ENCODE results near the gene PRKAG2.

DNA sequence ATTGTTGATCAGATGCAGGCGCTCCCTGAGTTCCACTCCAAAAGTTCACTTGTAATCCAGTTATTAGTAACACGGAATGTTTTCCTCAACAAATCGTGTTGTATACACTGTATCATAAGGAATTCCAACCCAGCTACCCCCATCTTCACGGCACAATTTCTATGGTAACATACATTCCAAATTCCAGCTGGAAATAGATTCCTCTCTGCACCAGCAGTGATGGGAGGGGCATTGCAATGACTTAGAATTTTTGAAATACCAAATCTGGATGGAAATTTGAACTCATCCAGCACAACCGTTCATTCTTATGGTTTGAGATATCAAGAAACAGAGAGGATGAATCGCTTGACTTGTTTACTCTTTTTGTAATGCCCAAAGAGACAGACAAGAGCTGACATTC, 318.3 kb downstream of the PRKAG2 start:
- TF ChIP-seq, protein P1, sequence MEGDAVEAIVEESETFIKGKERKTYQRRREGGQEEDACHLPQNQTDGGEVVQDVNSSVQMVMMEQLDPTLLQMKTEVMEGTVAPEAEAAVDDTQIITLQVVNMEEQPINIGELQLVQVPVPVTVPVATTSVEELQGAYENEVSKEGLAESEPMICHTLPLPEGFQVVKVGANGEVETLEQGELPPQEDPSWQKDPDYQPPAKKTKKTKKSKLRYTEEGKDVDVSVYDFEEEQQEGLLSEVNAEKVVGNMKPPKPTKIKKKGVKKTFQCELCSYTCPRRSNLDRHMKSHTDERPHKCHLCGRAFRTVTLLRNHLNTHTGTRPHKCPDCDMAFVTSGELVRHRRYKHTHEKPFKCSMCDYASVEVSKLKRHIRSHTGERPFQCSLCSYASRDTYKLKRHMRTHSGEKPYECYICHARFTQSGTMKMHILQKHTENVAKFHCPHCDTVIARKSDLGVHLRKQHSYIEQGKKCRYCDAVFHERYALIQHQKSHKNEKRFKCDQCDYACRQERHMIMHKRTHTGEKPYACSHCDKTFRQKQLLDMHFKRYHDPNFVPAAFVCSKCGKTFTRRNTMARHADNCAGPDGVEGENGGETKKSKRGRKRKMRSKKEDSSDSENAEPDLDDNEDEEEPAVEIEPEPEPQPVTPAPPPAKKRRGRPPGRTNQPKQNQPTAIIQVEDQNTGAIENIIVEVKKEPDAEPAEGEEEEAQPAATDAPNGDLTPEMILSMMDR (IDR thresholded peaks at IDR 0.05): no peak
- TF ChIP-seq EP300 (IDR thresholded peaks at IDR 0.05): no peak
